Ascending aorta (tissue), 2 donors: ENCODE measurements around the gene PDGFB. TPM values are rescaled to one million over a fixed set of nuclear protein-coding genes. Genes with fewer than 3 reads are reported as not detected.

Experiments
- DNase-seq, 2 donors: peaks; one replicate each; pipeline ENCODE4 v3.0.0-alpha.2; 2019; ENCODE audit warnings: low spot score in 2 of 2
- H3K27ac ChIP-seq, 2 donors: fragments of 200-600 bp; sonication (generic); one replicate each; pipeline ENCODE4 v1.5.1; 2016 to 2017; ENCODE audit warnings: mild to moderate bottlenecking in 1 of 2
- H3K27me3 ChIP-seq: fragments of 200-600 bp; sonication (generic); one replicate; pipeline ENCODE4 v1.5.1; 2017
- H3K36me3 ChIP-seq, 2 donors: fragments of 200-600 bp; sonication (generic); one replicate each; pipeline ENCODE4 v1.5.1; 2016
- H3K4me1 ChIP-seq, 2 donors: fragments of 200-600 bp; sonication (generic); one replicate each; pipeline ENCODE4 v1.5.1; 2016 to 2017; ENCODE audit warnings: mild to moderate bottlenecking in 1 of 2
- H3K4me3 ChIP-seq, 2 donors: fragments of 200-600 bp; sonication (generic); one replicate each; pipeline ENCODE4 v1.5.1; 2016 to 2017; ENCODE audit warnings: mild to moderate bottlenecking in 1 of 2
- H3K9me3 ChIP-seq, 2 donors: fragments of 200-600 bp; sonication (generic); one replicate each; pipeline ENCODE4 v1.5.1; 2016
- CTCF ChIP-seq, 3 experiments: fragments of 200-600 bp in 2 of 3; fragments of 450-650 bp in 1 of 3; sonication (generic) in 2 of 3; IDR thresholded peaks; one replicate each; pipeline ENCODE4 v1.5.1; 2016 to 2019; ENCODE audit warnings: antibody characterized with exemption in 3 of 3, mild to moderate bottlenecking in 1 of 3, moderate library complexity in 1 of 3
- intact Hi-C: fragments of 100-400 bp; cut with DNase I; formaldehyde crosslinking; loops from one replicate; pipeline ENCODE4 v1.15.1; 2023
- total RNA-seq: library from RNA; depleted of rRNA; stranded (reverse); fragments of >200 nt; gene quantifications from one replicate; pipeline ENCODE4 v1.1.0, GENCODE V29; 2016

The PDGFB gene
- total RNA-seq, 1 donor from 2014 or later: 8.9 TPM

GRCh38 chr22:39275814-39276439, 31.1 kb upstream of the PDGFB start:
- DNase-seq: no peak
- Histone ChIP-seq H3K4me3 (no peak overlapping the region), H3K36me3 (no peaks in the 10 kb centered on the region), H3K27me3 (no peaks in the 10 kb centered on the region), H3K27ac (no peak overlapping the region), H3K9me3 (no peaks in the 10 kb centered on the region), H3K4me1 (no peaks in the 10 kb centered on the region)
- TF ChIP-seq CTCF (IDR thresholded peaks at IDR 0.05): no peak
- intact Hi-C loops: no loop called here

GRCh38 chr22:39273950-39274887, 29.4 kb upstream of the PDGFB start:
- no peaks in the 10 kb centered on the region for H3K27me3 ChIP-seq
- no peaks in the 10 kb centered on the region for H3K9me3 ChIP-seq
- no peaks in the 10 kb centered on the region for H3K36me3 ChIP-seq
- intact Hi-C loops: loop anchor here (5.0 kb wide), 1 partner anchor 37 kb away; no protein-coding TSS in a partner anchor
- no peak overlapping the region for H3K27ac ChIP-seq
- no peak for DNase-seq
- H3K4me1 ChIP-seq: no peaks in the 10 kb centered on the region
- no peak overlapping the region for H3K4me3 ChIP-seq
- no peak for TF ChIP-seq CTCF (IDR thresholded peaks at IDR 0.05)

- no peaks in the 10 kb centered on the region for H3K27me3 ChIP-seq
- TF ChIP-seq CTCF (IDR thresholded peaks at IDR 0.05): no peak
- intact Hi-C loops: loop anchor here (5.0 kb wide), 1 partner anchor 33 kb away; no protein-coding TSS in a partner anchor
Measured at GRCh38 chr22:39270792-39271191, 26.0 kb upstream of the PDGFB start.

GRCh38 chr22:39270280-39270679, 25.5 kb upstream of the PDGFB start:
- Histone ChIP-seq H3K36me3 (no peaks in the 10 kb centered on the region), H3K9me3 (no peaks in the 10 kb centered on the region), H3K27ac (no peak overlapping the region), H3K27me3 (no peaks in the 10 kb centered on the region), H3K4me1 (no peaks in the 10 kb centered on the region), H3K4me3 (no peak overlapping the region)
- intact Hi-C loops: loop anchor here (5.0 kb wide), 1 partner anchor 33 kb away; no protein-coding TSS in a partner anchor
- DNase-seq: no peak
- no peak for TF ChIP-seq CTCF (IDR thresholded peaks at IDR 0.05)

More at GRCh38 chr22:39270792-39271191, 26.0 kb upstream of the PDGFB start:
- no peak for DNase-seq
- Histone ChIP-seq H3K4me1 (no peaks in the 10 kb centered on the region), H3K4me3 (no peak overlapping the region), H3K9me3 (no peaks in the 10 kb centered on the region), H3K36me3 (no peaks in the 10 kb centered on the region), H3K27ac (no peak overlapping the region)

- no peaks in the 10 kb centered on the region for H3K4me1 ChIP-seq
- H3K27ac ChIP-seq: no peak overlapping the region
- no peaks in the 10 kb centered on the region for H3K9me3 ChIP-seq
- DNase-seq: no peak
- TF ChIP-seq CTCF (IDR thresholded peaks at IDR 0.05): no peak
- no peak overlapping the region for H3K4me3 ChIP-seq
- H3K36me3 ChIP-seq: no peaks in the 10 kb centered on the region
- H3K27me3 ChIP-seq: no peaks in the 10 kb centered on the region
- intact Hi-C loops: no loop called here
Measured at GRCh38 chr22:39269095-39269790, 24.5 kb upstream of the PDGFB start.
